GM18507 (cell line): Measurements from ENCODE around the gene MTMR11.

Experiments used
- DNase-seq: peaks from one replicate; pipeline ENCODE4 v3.0.0; 2011; ENCODE audit warnings: low read depth; ENCODE audit not compliant: insufficient read length; ENCODE audit errors: extremely low spot score
- FAIRE-seq: peaks from 2 replicates; lab custom pipeline; 2011; peaks lifted over from hg19 to GRCh38; lab: Jason Lieb, UNC

MTMR11 gene

DNA sequence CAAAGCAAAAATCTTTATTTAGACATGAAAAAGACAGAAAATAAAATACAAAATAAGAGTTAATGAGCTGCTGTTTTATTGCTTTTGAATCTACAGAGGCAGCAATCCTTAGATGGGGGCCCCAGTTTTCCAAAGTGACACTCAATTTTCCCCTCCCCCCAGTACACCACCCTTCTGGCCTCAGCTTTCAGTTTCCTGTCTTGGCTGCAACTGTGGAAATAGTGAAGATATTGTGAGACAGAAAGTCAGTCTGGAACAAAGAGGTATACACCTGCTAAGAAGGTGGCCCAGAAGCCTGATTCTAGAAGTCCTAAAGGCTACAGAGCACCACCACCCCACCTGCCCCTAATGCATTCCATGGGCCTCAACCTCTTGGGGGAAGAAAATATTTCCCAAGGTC, 1.1 kb upstream of the MTMR11 start:
- DNase-seq (no peak), FAIRE-seq (no peak)

DNA sequence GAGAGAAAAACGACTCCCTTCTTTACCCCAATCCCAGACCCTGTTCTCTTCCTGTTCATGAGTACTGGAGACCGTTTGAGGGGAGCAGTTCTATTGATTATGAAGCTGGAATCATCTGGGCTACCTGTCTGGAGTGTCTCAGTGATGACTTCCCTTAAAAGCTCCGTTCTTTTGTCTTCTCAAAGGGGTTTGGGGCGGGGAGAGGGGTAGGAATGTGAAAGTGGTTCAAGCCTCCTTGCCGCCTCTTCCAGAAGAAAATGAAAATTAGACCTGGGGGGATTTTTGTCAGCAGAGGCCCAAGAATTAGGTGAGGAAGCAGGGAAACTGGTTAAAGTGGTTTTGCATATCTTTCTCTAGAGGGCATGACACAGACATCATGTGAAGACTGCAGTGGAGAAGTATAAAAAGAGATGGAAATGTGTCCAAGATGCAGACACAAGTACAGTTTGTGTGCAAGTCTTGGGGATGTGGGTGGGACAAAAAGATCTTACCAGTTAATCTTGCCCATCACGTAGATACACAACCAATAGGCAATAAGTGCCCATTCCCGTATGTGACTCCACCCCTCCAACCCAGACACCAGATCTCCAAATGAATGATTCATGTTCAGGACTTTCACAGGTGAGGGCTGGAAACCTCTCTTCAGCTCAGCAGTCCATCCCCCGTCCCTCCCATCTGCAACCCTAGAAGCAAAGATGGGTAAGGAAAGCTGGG, 470 bp upstream of the MTMR11 start:
- DNase-seq (no peak), FAIRE-seq (no peak)

DNA sequence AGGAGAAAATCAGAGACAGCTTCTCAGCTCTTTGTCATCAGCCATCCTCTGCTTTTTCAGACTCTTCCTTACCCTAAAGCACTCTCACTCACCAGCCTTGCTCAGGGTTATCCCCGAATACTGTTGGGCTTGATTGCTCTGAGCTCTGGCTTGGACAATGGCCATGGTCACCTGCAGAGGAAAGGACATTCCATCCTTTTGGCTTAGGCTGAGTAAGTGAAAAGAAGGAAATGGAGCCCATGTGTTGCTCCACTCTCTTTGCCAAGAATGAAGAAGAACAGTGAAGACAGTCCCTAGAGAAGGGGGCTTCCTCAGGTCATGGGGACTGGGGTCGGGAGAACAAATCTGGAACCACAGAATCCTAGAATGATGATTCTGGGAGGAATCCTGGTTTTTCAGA, 2.3 kb downstream of the MTMR11 start:
- no peak for DNase-seq
- FAIRE-seq = no peak

DNA sequence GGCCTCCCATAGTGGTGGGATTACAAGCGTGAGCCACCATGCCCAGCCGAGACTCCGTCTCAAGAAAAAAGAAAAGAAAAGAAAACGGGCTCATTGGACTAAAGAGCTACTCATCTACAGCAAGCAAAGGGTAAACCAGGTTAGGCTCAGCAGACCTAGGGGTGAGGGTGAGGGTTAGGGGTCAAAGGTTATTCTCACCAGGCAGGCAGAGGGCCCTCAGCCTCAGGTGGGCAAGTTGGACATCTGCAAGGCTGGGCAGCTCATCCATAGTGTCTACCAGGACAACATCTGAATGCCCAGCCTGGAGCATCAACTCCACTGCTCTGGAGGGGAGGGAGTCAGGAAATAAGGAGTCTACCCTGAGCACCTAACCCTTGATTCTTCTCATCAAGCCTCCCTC, 3.5 kb downstream of the MTMR11 start:
- FAIRE-seq = no peak
- DNase-seq = no peak

DNA sequence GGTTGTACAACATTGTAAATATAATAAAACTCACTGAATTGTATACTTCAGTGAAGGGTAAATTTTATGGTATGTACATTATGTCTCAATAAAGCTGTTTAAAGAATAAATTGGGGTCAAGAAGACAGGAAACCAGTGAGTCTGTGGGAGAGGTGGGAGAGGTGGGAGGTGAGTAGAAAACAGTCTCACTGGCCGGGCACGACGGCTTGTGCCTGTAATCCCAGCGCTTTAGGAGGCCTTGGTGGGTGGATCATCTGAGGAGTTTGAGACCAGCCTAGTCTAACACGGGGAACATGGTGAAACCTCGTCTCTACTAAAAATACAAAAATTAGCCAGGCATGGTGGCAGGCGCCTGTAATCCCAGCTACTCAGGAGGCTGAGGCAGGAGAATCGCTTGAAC, 4.2 kb downstream of the MTMR11 start:
- DNase-seq (no peak), FAIRE-seq (no peak)

DNA sequence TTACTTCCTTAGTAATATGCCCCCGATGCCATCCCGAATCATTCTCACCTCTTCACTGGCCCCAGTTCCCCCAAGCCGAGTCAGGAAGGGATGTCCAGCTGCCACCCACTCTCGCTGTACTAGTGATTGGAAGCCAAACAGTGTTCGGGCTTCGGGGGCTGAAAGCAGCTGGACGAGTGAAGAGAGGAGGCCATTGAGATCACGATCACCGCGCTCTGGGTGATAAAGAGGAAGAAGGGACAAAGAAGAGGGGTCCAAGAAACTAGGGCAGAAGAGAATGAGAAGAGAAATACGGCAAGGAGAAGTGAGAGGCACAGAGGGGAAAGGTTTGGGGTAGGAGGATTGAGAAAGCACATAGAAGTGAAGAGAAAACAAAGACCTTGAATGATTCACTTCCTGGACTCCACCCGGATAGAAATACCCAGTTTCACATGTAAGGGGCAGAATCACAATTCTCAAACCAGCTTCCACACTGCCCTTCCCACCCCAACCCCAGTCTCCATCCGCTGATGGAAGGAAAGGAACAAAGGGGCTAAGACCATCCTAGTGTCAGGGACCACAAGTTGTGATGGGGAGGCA, 5.4 kb downstream of the MTMR11 start:
- DNase-seq (no peak), FAIRE-seq (no peak)

DNA sequence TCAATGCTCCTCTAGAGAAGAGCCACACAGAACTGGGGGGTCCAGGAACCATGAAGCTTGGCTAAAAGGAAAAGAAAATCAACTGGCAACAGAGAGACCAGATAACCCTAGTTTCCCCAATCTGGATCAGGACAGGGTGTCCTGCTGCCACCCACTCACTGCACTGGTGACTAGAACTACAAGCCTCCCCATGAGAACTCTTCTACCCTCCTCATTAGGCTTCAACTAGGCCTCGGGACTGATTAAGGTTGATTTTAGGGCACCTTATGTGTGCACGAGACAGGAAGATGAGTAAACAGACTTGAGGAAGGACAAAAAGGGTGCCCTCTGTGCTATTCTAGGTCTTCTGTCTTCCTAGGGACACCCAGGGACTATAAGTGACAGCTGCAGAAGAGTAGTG, 6.8 kb downstream of the MTMR11 start:
- FAIRE-seq = no peak
- no peak for DNase-seq

DNA sequence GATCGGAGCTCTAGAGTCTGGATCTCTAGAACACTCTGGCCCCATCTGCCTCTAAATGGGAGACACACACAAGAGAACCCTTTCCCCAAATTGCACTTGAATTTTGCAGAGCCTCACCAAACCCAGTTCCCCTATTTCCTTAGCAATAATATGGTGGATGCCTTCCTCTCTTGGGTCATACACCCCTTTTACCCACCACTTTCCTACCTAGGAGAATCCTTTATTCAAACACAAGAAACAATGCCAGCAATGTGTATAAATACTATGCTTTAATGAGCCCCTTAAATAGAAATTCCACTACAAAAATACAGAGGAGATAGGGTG, 8.3 kb downstream of the MTMR11 start:
- FAIRE-seq (no peak), DNase-seq (no peak)

DNA sequence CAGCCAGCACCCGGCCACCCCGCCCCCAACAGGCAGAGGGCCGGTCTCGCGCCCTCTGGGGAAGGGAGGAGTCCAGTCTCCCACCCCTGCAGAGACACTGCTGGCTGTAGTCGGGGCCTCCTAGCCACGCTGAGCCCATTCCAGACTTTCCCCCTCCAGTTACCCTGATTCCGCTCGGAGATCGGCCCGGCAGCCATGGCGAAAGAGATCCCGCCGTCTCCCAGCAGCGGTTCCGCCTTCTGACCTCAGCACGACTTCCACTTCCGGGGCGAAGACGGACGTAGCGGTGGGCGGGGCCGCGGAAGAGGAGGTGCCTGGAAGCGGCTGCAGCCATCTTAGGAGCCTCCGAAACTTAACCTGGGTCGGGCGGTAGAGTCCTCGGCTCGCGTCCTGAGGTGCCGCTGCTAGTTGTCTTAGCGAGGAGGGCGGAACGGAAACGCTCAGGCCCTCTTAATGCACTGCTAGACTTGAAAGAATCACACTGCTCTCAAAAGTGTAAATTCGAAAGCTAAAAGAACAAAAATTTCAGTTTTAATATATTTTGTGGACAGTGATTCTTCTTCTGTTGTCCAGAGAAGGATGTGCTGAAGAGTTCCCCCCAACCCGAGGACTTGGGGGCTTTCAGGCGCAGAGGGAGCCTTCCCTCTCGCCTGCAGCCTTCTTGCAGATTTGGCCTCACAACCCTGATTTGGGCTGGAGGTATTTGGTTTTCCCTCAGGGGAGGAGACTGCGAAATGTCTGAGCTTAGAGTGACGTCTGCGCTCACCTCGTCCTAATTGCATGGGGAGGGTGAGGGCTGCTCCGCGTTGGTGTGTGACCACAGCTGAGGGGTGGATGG, 8.9 kb downstream of the MTMR11 start, which contains the start of gene SF3B4:
TSS of gene SF3B4 (minus strand) at position 241 of the 838 bp plus-strand sequence. CDS start at position 197, 44 bp downstream.
- FAIRE-seq (peak; percentile 91), DNase-seq (peak; percentile 81)

DNA sequence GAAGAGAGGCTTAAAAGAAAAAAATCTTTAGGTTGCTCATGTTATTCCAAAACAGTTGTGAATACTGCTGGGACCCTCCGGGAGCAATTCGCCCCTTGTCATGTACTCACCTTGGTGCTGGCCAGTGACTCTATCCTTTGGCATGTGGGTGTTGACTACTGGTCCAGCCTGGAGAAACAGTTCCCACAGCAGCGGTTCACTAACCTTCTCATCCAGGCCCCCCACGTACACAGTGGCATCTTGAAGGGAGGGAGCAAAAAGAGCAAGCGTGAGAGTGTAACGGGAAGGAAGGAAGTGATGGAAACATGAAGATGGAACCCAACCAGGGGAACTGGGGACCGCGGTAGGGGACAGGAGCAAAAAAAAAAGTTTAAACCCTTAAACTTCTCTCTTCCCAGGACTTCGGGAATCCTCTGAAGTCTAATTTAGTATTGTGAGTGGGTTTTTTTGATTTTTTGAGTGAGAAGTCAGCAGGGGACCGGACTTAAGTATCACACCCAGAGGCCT, 9.6 kb downstream of the MTMR11 start:
- no peak for FAIRE-seq
- DNase-seq = no peak

DNA sequence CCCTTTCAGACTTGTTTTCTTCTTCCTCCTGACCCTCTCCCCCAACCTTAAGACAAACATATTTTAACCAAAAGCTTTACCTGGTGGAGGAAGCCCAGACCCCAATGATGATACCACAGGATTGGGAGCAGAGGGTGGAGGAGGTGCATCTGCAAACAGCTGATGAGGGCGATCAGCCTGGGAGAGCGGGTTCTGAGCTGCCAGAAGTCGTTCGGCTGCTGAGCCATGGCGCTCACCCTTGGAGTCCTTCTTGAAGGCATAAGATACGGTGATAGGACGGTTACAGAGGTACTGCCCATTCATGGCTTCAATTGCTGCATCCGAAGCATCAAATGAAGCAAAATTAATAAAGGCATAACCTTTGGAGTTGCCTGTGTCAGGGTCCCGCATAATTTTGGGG, 10.4 kb downstream of the MTMR11 start:
- DNase-seq (no peak), FAIRE-seq (no peak)

DNA sequence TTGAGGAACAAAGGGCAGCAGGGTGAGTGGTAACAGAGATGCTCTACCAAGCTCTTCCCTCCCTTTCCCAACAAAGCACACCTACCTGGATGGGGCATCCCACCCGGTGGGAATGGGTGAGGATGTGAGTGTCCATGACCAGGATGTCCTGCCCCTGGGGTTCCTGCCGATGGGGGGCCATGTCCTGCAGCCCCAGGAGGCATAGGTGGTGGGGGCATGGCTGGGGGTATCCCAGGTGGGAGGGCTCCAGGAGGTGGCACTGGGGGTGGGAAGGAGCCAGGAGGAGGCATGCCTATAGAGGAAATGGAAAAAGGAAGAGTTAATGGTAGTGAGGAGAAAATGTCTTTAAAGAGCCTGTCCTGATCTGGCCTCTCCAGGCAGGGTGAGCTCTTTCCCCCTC, 10.9 kb downstream of the MTMR11 start:
- no peak for DNase-seq
- no peak for FAIRE-seq

DNA sequence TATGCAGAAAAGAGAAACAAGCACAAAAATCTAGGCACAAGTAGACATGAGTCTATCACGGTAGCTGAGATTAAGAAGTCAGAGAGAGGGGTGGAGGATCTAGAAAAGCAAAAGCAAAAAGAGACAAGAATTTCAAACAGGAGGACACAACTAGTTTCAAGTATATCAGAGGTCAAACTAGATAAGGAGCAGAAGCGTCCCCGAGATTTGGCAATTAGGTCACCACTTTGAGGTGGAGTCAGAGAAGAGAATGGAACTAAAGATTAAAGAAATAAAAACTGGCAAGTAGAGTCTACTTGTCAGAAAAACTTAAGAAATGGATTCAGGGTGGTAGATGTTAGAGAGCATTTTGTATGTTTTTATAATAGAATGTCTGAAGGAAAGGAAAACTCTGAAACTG, 11.3 kb downstream of the MTMR11 start:
- FAIRE-seq (no peak), DNase-seq (no peak)

DNA sequence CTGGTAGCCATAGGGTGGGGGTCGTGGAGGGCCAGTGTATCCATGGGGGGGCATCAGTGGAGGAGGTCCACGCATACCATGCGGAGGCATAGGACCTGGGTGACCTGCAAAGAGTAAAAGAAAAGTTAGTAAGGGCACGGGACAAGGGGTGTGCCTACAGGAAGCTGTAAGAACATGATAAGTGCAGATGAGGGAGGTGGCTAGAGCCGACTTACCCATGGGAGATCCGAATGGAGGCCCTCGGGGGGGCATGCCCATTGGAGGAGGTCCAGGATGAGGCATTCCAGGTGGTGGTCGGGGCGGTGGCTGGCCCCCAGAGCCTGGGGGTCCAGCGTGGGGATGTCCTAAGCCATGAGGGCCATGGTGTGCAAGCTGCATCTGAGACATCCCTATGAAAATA, 13.1 kb downstream of the MTMR11 start:
- DNase-seq = no peak
- FAIRE-seq = no peak

DNA sequence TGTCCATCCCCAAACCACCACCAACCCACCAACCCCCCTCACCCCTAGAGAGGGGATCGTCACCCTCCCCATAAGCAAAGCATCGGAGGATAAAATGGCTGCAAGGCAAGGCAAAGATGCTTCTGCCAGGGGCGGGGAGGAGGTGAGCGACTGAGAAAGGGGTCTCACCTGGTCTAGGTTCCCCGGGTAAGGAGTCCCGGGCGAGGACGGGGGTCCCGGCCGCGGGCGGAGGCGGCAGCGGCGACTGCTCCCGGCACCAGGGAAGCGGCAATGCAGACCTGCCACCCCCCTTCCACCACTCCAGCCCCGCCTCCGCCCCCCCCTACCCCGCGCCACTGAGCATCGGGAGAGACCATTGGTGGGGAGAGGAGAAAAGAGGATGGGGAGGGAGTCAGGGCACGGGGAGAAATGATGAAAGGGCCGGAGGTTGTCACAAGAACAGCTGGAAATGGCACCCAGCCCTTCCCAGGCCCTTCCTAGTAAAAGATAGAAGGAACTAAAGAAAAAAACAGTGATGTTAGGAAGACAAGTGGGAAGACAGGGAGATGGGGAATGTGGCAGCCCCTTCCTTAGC, 19.0 kb downstream of the MTMR11 start, which contains the start of gene SV2A:
TSS of gene SV2A (minus strand) at position 274 of the 574 bp plus-strand sequence. CDS start 4,004 bp downstream, outside the sequence.
- FAIRE-seq = no peak
- DNase-seq = no peak

DNA sequence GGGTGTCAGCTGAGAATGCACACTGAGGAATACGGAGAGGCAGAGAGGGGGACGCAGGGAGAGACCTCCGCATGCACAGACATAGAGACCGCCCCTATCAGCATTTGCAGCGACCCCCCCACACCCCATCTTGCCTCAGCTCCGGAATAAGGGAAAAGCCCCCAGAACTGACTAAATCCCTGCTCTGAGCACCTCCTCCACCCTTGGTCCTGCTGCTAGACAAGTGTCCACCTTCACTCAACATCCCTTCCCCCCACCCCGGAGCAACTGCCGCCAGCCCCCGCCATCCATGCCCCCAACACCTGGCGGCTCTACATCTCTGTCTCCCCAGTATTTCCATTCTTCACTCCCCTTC, 19.8 kb downstream of the MTMR11 start:
- no peak for FAIRE-seq

DNA sequence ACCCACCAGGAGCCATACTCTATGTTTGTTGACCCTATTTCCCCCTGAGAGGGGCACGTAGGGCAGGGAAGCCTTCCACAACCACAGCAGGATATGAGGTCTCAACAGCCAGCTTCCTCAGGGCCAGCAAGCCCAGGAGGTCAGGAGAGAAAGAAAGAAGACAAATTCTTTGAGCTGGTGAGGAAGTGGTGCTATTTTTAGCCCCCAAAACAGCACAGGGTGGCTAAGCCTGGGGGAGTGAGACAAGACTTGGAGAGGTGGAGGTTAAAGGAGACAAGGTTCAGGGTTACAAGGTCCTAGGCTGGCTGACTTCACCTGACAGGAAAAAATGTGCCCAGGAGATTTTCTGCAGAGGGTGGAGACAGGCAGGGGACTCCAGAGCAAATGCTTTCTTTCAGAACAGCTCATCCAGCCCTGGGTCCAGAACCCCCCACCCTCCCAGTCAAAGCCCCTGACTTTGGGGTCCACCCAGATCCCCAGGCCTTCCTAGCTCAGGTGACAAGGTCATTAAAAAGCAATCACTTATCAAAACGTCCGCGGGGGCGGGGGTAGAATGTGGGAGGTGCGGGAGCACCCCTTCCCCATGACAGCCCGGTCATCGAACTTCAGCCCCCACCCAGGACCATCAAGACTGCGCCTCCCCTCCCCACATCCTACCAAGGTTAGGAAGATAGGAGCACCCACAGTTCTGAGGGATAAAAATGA, 20.3 kb downstream of the MTMR11 start:
- no peak for DNase-seq
- FAIRE-seq = no peak

More for the DNA sequence above, 19.8 kb downstream of the MTMR11 start:
- DNase-seq = no peak

DNA sequence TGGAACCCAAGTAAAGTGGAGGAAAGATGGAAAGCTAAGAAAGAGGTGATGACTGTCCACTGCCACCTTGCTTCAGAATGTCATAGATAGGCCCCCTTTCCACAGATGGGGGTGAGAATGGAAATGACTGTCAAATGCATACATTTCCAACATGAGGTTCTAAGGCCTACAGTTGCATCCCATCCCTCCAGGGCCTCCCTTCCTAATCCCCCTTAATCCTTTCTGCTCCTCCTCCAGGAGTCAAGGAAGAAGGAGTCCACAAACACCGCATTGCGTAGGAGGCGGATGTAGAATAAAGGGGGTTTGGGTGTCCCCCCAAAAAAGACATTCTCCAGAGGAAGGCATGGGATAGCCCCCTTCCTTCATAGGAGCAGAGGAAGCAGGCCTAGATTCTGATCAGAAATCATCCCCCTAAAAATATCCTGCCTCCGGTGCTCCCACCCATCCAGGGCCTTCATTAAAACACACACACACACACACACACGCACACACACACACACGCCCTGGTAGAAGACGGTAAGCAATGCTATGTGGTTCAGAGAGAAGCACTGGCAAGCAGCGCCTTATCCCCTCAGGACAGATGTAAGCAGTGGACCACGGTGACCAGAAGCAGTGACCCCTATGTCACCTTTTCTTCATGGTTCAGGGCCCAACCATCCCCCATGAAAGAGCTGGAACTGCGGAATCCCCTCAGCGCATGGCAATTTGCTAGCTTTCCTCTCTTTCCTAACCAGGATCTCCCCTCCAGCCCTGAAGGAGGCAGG, 21.1 kb downstream of the MTMR11 start:
- no peak for FAIRE-seq
- no peak for DNase-seq

DNA sequence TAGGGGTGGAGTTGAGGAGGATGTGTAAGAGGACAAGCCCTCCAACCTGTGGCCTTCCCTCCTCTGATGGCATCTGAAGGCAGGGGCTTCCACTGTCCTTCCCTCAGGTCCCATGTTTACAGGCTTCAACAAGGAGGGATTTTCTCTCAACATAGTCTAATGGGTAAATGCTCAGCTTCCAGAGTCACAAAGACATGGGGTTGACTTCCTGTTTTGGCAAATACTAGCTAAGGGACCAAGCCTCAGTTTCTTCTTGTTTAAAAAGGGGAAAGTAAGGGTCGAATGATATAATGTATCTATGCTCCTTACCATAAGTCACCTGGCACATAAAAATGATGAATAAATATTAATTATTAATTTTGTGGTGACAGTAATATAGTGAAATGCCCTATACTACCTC, 22.1 kb downstream of the MTMR11 start:
- no peak for FAIRE-seq
- no peak for DNase-seq
